Spinal cord (tissue), 10 donors: ENCODE data around the gene AFG1L. TPM values are rescaled to one million over a fixed set of nuclear protein-coding genes. Genes with fewer than 3 reads are reported as not detected.
A peak's percentile ranks its signal among the peaks of the same experiment; 100 is the strongest.
"Not testable (repeated sequence)": the region's sequence is repeated elsewhere in the genome, so short reads cannot be mapped to it uniquely, and the experiment has no call there.

ENCODE experiments used
- DNase-seq, 6 donors: peaks; one replicate each; pipeline versions ENCODE4 v3.0.0 to v3.0.0-alpha.2; 2013 to 2015; ENCODE audit warnings: low spot score in 6 of 6, low read depth in 4 of 6
- H3K27ac ChIP-seq: one replicate; pipeline ENCODE4 v1.5.1; 2013; ENCODE audit warnings: low read depth, low read length, control low read depth
- H3K27me3 ChIP-seq: one replicate; pipeline ENCODE4 v1.6.1; 2013; ENCODE audit warnings: low read length; ENCODE audit not compliant: control insufficient read depth, insufficient read depth
- H3K36me3 ChIP-seq: one replicate; pipeline ENCODE4 v1.6.1; 2013; ENCODE audit warnings: low read length; ENCODE audit not compliant: control insufficient read depth, insufficient read depth
- H3K4me1 ChIP-seq: one replicate; pipeline ENCODE4 v1.6.1; 2013; ENCODE audit warnings: low read length; ENCODE audit not compliant: control insufficient read depth, insufficient read depth
- H3K4me3 ChIP-seq: one replicate; pipeline ENCODE4 v1.5.1; 2013; ENCODE audit warnings: low read depth, low read length, control low read depth
- H3K9me3 ChIP-seq: one replicate; pipeline ENCODE4 v1.6.1; 2013; ENCODE audit warnings: low read length; ENCODE audit not compliant: control insufficient read depth, insufficient read depth
- WGBS: methylation state at CpG from one replicate; pipeline ENCODE4 v1.1.5; 2013; ENCODE audit warnings: missing lambda C conversion rate; ENCODE audit not compliant: insufficient coverage; 5-methylcytosine and 5-hydroxymethylcytosine counted together
- polyA plus RNA-seq, 2 donors: library from polyadenylated mRNA; unstranded; fragments of 120-200 nt; gene quantifications; one replicate each; pipeline ENCODE4 v1.2.1, GENCODE V29; 2013; ENCODE audit not compliant: insufficient read length in 2 of 2
- total RNA-seq, 2 donors: library from RNA; depleted of rRNA in 1 of 2; stranded (reverse); fragments of 120-200 nt in 1 of 2; fragments of >200 nt in 1 of 2; gene quantifications; one replicate each; pipeline versions ENCODE4 v1.2.3 to v1.2.4, GENCODE V29; 2013 to 2014
- donor health status: healthy.

AFG1L gene
- total and polyA plus RNA-seq, 4 donors: 5.6 to 12.0 (median 9.5) TPM

GRCh38 chr6:108308641-108309040, 13.8 kb downstream of the AFG1L start:
- no CpG with 5 or more reads among the region's 4 CpGs for WGBS
- H3K4me1 ChIP-seq, H3K27ac ChIP-seq, H3K9me3 ChIP-seq, H3K27me3 ChIP-seq, H3K4me3 ChIP-seq, H3K36me3 ChIP-seq, DNase-seq: not testable (repeated sequence)

- Histone ChIP-seq H3K9me3 (no peaks in the 10 kb centered on the region), H3K4me1 (no peaks in the 10 kb centered on the region), H3K27ac (no peak overlapping the region), H3K4me3 (no peak overlapping the region), H3K36me3 (no peaks in the 10 kb centered on the region), H3K27me3 (no peaks in the 10 kb centered on the region)
- 94% methylated on average over 2 of the region's 5 CpGs for WGBS
- no peak for DNase-seq
Measured at GRCh38 chr6:108309844-108310243, 15.0 kb downstream of the AFG1L start.

GRCh38 chr6:108312605-108313004, 17.8 kb downstream of the AFG1L start:
- Histone ChIP-seq H3K9me3 (no peaks in the 10 kb centered on the region), H3K27ac (no peak overlapping the region), H3K27me3 (no peaks in the 10 kb centered on the region), H3K4me1 (no peaks in the 10 kb centered on the region), H3K4me3 (no peak overlapping the region), H3K36me3 (no peaks in the 10 kb centered on the region)
- DNase-seq: no peak

- no peak overlapping the region for H3K4me3 ChIP-seq
- H3K4me1 ChIP-seq: no peaks in the 10 kb centered on the region
- WGBS: 92% methylated on average over 3 of the region's 3 CpGs
- H3K27ac ChIP-seq: no peak overlapping the region
- H3K9me3 ChIP-seq: no peaks in the 10 kb centered on the region
- H3K36me3 ChIP-seq: peaks cover 6% of the 10 kb centered on the region
- no peaks in the 10 kb centered on the region for H3K27me3 ChIP-seq
- no peak for DNase-seq
Measured at GRCh38 chr6:108321253-108321747, 26.4 kb downstream of the AFG1L start.

GRCh38 chr6:108322728-108323127, 27.9 kb downstream of the AFG1L start:
- Histone ChIP-seq H3K9me3 (no peaks in the 10 kb centered on the region), H3K27ac (no peak overlapping the region), H3K27me3 (no peaks in the 10 kb centered on the region), H3K36me3 (peaks cover 6% of the 10 kb centered on the region), H3K4me1 (no peaks in the 10 kb centered on the region), H3K4me3 (no peak overlapping the region)
- DNase-seq: peak in 1 of 6 donors; percentile 52
- 73% methylated on average over 2 of the region's 3 CpGs for WGBS

- WGBS: 87% methylated on average over 4 of the region's 4 CpGs
Measured at GRCh38 chr6:108323710-108324466, 29.0 kb downstream of the AFG1L start.

GRCh38 chr6:108330221-108330785, 35.4 kb downstream of the AFG1L start:
- not testable (repeated sequence) for H3K4me3 ChIP-seq, H3K9me3 ChIP-seq, H3K27ac ChIP-seq, H3K27me3 ChIP-seq, DNase-seq, H3K4me1 ChIP-seq, H3K36me3 ChIP-seq
- WGBS: 92% methylated on average over 4 of the region's 7 CpGs

More at GRCh38 chr6:108323710-108324466, 29.0 kb downstream of the AFG1L start:
- DNase-seq: no peak
- no peaks in the 10 kb centered on the region for H3K27me3 ChIP-seq
- no peaks in the 10 kb centered on the region for H3K9me3 ChIP-seq
- no peak overlapping the region for H3K4me3 ChIP-seq
- no peak overlapping the region for H3K27ac ChIP-seq
- H3K4me1 ChIP-seq: no peaks in the 10 kb centered on the region
- peaks cover 9% of the 10 kb centered on the region for H3K36me3 ChIP-seq

GRCh38 chr6:108330806-108331205, 36.0 kb downstream of the AFG1L start:
- no peak overlapping the region for H3K27ac ChIP-seq
- H3K4me3 ChIP-seq: no peak overlapping the region
- no peak for DNase-seq
- peaks cover 3% of the 10 kb centered on the region for H3K36me3 ChIP-seq
- H3K4me1 ChIP-seq: no peaks in the 10 kb centered on the region
- H3K9me3 ChIP-seq: no peaks in the 10 kb centered on the region
- H3K27me3 ChIP-seq: no peaks in the 10 kb centered on the region
- WGBS: no CpG with 5 or more reads among the region's 2 CpGs

GRCh38 chr6:108331982-108332381, 37.1 kb downstream of the AFG1L start:
- no peak overlapping the region for H3K4me3 ChIP-seq

GRCh38 chr6:108336971-108337370, 42.1 kb downstream of the AFG1L start:
- no peaks in the 10 kb centered on the region for H3K9me3 ChIP-seq
- H3K4me3 ChIP-seq: no peak overlapping the region
- no CpG with 5 or more reads among the region's 3 CpGs for WGBS
- H3K4me1 ChIP-seq: no peaks in the 10 kb centered on the region
- DNase-seq: no peak
- H3K36me3 ChIP-seq: no peaks in the 10 kb centered on the region
- no peaks in the 10 kb centered on the region for H3K27me3 ChIP-seq
- no peak overlapping the region for H3K27ac ChIP-seq

More at GRCh38 chr6:108331982-108332381, 37.1 kb downstream of the AFG1L start:
- Histone ChIP-seq H3K4me1 (no peaks in the 10 kb centered on the region), H3K27ac (no peak overlapping the region), H3K9me3 (no peaks in the 10 kb centered on the region), H3K27me3 (no peaks in the 10 kb centered on the region), H3K36me3 (peaks cover 3% of the 10 kb centered on the region)
- DNase-seq: no peak
